H4 (cell line): ENCODE data around the gene VAV2. TPM values are rescaled to one million over a fixed set of nuclear protein-coding genes. Genes with fewer than 3 reads are reported as not detected.

Source experiments
- DNase-seq: peaks from one replicate; pipeline ENCODE4 v3.0.0-alpha.2; 2015; ENCODE audit warnings: low spot score
- total RNA-seq: library from RNA; depleted of rRNA; stranded (reverse); fragments of >200 nt; shearing (Covaris generic); gene quantifications from 2 replicates; pipeline ENCODE4 v1.2.3, GENCODE V29; 2014

Gene VAV2
- total RNA-seq, 1 experiment from 2014 or later: 4.5 TPM

DNA sequence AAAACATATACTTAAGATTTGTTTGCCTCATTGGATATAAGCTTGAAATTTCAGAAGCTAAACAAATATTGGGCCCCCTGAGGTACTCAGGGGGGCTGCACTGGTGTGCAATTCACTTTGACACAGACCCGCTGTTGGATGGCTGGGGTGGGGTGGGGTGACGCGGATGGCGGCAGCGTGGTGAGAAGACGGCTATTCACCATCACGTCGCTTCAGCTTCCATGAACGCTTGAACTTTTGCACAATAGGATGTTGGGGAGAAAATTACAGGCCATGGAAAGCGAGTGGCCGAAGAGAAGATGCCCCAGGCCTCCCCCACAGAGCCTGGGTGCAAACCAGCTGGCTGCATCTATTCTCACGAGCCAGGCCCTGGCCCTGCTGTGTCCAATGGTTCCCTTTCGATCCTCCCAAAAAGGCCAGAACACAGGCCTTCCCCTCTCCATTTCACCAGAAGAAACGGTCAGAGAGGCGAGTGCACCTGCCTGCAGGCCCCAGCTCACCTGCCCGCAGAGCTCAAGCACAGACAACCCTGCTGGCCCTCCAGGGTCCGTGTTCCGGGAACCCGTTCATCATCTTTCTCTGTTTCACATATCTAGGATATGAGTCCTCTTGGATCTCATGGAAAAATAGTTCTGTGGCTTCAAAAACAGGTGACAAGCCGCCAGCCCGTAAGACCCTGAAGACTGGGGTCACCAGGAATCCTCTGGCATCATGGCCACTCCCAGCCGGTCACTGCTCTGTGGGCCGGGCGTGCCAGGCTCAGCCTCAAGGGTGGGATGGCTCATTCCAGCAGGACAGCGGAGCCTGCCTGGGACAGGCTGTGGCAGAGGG lies 207.2 kb downstream of the VAV2 start:
- no peak for DNase-seq

GRCh38 chr9:133783331-133783731 lies 208.8 kb downstream of the VAV2 start:
- no peak for DNase-seq

- DNase-seq: peak; percentile 47
Observed at GRCh38 chr9:133782157-133783130, 209.7 kb downstream of the VAV2 start.

- DNase-seq: no peak
Observed at GRCh38 chr9:133781828-133782135, 210.3 kb downstream of the VAV2 start.

- no peak for DNase-seq
Observed at GRCh38 chr9:133780962-133781827, 210.9 kb downstream of the VAV2 start.

- DNase-seq: no peak
Observed at GRCh38 chr9:133780404-133780945, 211.6 kb downstream of the VAV2 start.

GRCh38 chr9:133779516-133780403 lies 212.4 kb downstream of the VAV2 start:
- no peak for DNase-seq

DNA sequence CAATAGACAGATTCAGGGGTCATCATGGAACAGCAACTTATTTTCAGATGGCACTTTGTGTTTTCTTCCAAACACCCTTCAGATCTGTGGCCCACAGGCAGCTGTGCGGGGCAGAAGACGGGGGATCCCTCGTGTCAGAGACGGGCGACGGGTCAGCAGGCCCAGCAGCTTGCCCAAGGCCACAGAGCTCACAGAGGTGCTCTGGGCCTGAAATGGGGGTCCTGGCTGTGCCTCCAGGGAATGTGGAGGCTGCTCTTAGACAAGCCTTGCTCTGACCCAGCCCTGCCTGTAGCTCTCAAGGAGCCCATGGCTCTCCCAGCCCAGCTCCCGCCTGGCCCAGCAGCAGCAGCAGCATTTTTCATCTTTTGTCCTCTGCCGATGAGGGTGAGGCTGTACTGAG lies 213.0 kb downstream of the VAV2 start:
- no peak for DNase-seq

- DNase-seq: no peak
Observed at GRCh38 chr9:133778336-133779013, 213.6 kb downstream of the VAV2 start.

GRCh38 chr9:133777871-133778270 lies 214.3 kb downstream of the VAV2 start:
- DNase-seq: no peak

DNA sequence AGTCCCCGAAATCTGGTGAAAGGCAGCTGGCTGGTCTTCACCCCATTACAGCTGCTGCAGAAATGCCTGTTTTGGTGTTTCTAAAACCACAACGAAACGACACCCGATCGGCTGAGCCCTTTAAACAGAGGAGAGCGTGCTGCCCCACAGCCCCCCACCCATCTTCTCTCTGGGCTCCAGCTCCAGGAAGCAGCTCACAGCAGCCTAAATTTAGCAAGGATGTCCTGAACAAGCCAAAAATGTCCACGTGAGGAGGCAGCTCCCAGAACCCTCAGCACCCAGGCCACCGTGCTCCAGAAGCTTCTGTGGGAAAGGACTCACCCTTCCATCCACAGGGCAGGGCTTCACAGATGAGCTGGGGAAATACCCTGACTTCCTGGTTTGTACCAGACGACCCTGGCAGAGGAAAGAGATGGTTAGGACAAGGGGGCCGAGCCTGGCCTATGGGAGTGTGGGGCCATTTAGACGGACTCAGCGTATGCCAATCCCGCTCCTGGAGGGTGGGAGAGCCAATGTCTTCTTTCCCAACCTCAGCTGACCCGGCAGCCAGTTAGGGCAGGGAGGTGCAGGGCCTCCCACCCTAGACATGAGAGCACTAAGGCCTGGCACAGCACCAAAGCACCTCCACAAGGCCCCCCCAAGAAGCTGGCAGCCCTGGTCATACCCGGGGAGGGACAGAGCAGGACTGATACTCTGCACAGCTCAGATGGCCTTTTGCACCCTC lies 214.9 kb downstream of the VAV2 start:
- no peak for DNase-seq

GRCh38 chr9:133775951-133776905 lies 215.9 kb downstream of the VAV2 start:
- DNase-seq: no peak

GRCh38 chr9:133775291-133775690 lies 216.8 kb downstream of the VAV2 start:
- no peak for DNase-seq

GRCh38 chr9:133774799-133775198 lies 217.3 kb downstream of the VAV2 start:
- no peak for DNase-seq

- DNase-seq: peak; percentile 53
Observed at GRCh38 chr9:133773889-133774655, 218.1 kb downstream of the VAV2 start.

GRCh38 chr9:133772581-133772980 lies 219.5 kb downstream of the VAV2 start:
- DNase-seq: no peak
